ENCODE measurements around the gene MLYCD.

The MLYCD gene

GRCh38 chr16:83887564-83887963 lies 11.4 kb upstream of the MLYCD start:
- Histone ChIP-seq H2AFZ (ENCODE audit: low read depth, low read length) (no peak overlapping the region), H3K27me3 (ENCODE audit: low read depth, low read length) (no peaks in the 10 kb centered on the region), H3K27ac (ENCODE audit: low read length) (no peak overlapping the region), H3K4me1 (ENCODE audit: low read length) (no peaks in the 10 kb centered on the region), H3K36me3 (replicated peaks; ENCODE audit: low read depth, low read length) (no peaks in the 10 kb centered on the region), H3K4me2 (ENCODE audit: low read length) (no peak overlapping the region), H3K9me3 (ENCODE audit: insufficient read depth, low read length) (no peaks in the 10 kb centered on the region), H3K9ac (ENCODE audit: low read length) (no peak overlapping the region), H4K20me1 (ENCODE audit: insufficient read depth, low read length) (no peaks in the 10 kb centered on the region), H3K4me3 (ENCODE audit: low read length) (no peak overlapping the region), H3K79me2 (ENCODE audit: low read length) (no peaks in the 10 kb centered on the region)
- no peak for TF ChIP-seq EZH2phosphoT487 (IDR thresholded peaks at IDR 0.05; ENCODE audit: low read depth)
- no peak for TF ChIP-seq CTCF (IDR thresholded peaks at IDR 0.05; ENCODE audit: low read depth, low read length)

DNA sequence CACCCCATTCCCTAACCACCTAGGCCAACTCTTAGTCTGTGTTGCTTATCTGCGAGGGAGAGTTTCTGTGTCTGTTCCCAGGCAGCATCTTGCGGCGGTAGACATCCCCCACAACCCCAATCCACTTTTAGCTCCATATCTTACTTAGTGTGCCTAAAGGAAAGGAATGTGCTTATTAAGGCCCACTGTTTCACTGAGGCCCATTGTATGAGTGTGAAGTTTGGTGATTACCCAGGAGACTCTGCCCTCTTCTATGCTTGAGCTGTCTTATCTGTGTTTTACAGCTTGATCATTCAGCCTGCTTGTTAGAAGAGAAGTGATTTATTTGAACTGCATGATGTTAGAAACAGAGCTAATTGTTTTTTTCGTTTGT lies 10.3 kb upstream of the MLYCD start:
- no peak overlapping the region for H3K27ac ChIP-seq (ENCODE audit: low read length)
- no peaks in the 10 kb centered on the region for H3K36me3 ChIP-seq (replicated peaks; ENCODE audit: low read depth, low read length)
- H3K4me2 ChIP-seq (ENCODE audit: low read length), result no peak overlapping the region
- no peaks in the 10 kb centered on the region for H3K79me2 ChIP-seq (ENCODE audit: low read length)
- H2AFZ ChIP-seq (ENCODE audit: low read depth, low read length), result no peak overlapping the region
- no peaks in the 10 kb centered on the region for H4K20me1 ChIP-seq (ENCODE audit: insufficient read depth, low read length)
- TF ChIP-seq CTCF (IDR thresholded peaks at IDR 0.05; ENCODE audit: low read depth, low read length) (no peak), EZH2phosphoT487 (IDR thresholded peaks at IDR 0.05; ENCODE audit: low read depth) (no peak)
- H3K4me1 ChIP-seq (ENCODE audit: low read length), result no peaks in the 10 kb centered on the region
- no peak overlapping the region for H3K4me3 ChIP-seq (ENCODE audit: low read length)
- no peaks in the 10 kb centered on the region for H3K27me3 ChIP-seq (ENCODE audit: low read depth, low read length)
- no peaks in the 10 kb centered on the region for H3K9me3 ChIP-seq (ENCODE audit: insufficient read depth, low read length)
- no peak overlapping the region for H3K9ac ChIP-seq (ENCODE audit: low read length)

DNA sequence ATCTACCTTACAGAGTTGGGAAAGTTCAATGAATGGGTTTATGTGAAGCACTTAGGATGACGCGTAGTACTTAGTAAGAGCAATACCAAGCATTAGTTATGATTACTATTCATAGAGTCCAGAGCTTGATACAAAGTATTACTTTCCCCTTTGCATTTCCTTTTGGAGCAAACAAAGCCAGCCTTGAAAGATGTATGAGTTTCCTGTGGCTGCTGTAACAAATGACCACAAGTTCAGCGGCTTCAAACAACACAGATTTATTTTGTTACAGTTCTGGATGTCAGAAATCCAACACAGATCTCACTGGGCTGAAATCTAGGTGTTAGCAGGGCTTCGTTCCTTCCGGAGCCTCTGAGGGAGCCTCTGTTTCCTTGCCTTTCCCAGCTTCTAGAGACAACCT lies 8.6 kb upstream of the MLYCD start:
- H3K36me3 ChIP-seq (replicated peaks; ENCODE audit: low read depth, low read length), result no peaks in the 10 kb centered on the region
- no peaks in the 10 kb centered on the region for H3K9me3 ChIP-seq (ENCODE audit: insufficient read depth, low read length)
- H3K27me3 ChIP-seq (ENCODE audit: low read depth, low read length), result no peaks in the 10 kb centered on the region
- H2AFZ ChIP-seq (ENCODE audit: low read depth, low read length), result no peak overlapping the region
- H4K20me1 ChIP-seq (ENCODE audit: insufficient read depth, low read length), result no peaks in the 10 kb centered on the region
- no peak overlapping the region for H3K27ac ChIP-seq (ENCODE audit: low read length)
- H3K4me2 ChIP-seq (ENCODE audit: low read length), result no peak overlapping the region
- no peaks in the 10 kb centered on the region for H3K79me2 ChIP-seq (ENCODE audit: low read length)
- no peak overlapping the region for H3K4me3 ChIP-seq (ENCODE audit: low read length)
- H3K4me1 ChIP-seq (ENCODE audit: low read length), result no peaks in the 10 kb centered on the region
- TF ChIP-seq CTCF (IDR thresholded peaks at IDR 0.05; ENCODE audit: low read depth, low read length) (no peak), EZH2phosphoT487 (IDR thresholded peaks at IDR 0.05; ENCODE audit: low read depth) (no peak)
- H3K9ac ChIP-seq (ENCODE audit: low read length), result no peak overlapping the region

DNA sequence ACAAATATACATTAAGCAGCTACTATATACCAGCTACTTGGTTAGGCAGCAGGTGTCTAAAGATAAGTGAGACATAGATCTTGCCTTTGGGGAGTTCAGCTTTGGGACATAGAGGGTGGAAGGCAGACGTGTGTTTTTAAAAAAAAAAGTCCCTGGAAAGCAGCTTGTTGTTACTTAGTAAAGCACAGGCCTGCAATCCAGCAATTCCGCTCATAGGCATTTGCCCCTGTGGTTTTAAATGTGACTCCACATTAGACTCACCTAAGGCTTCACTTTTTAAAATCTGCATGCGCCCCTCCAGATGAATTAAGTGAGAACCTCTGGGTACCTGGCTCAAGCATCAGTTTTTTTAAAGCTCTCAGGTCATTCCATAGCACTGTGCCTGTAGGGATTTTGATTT lies 7.2 kb upstream of the MLYCD start:
- Histone ChIP-seq H3K4me1 (ENCODE audit: low read length) (no peaks in the 10 kb centered on the region), H4K20me1 (ENCODE audit: insufficient read depth, low read length) (no peaks in the 10 kb centered on the region), H2AFZ (ENCODE audit: low read depth, low read length) (no peak overlapping the region), H3K36me3 (replicated peaks; ENCODE audit: low read depth, low read length) (no peaks in the 10 kb centered on the region), H3K4me2 (ENCODE audit: low read length) (no peak overlapping the region), H3K27me3 (ENCODE audit: low read depth, low read length) (no peaks in the 10 kb centered on the region), H3K4me3 (ENCODE audit: low read length) (no peak overlapping the region), H3K9me3 (ENCODE audit: insufficient read depth, low read length) (no peaks in the 10 kb centered on the region), H3K9ac (ENCODE audit: low read length) (no peak overlapping the region), H3K79me2 (ENCODE audit: low read length) (no peaks in the 10 kb centered on the region), H3K27ac (ENCODE audit: low read length) (no peak overlapping the region)
- TF ChIP-seq CTCF (IDR thresholded peaks at IDR 0.05; ENCODE audit: low read depth, low read length), result no peak
- no peak for TF ChIP-seq EZH2phosphoT487 (IDR thresholded peaks at IDR 0.05; ENCODE audit: low read depth)
